Vagina (tissue), 2 donors: ENCODE data around the gene AQP12A.
"Not testable (repeated sequence)": the region's sequence is repeated elsewhere in the genome, so short reads cannot be mapped to it uniquely, and the experiment has no call there.

Source experiments
- POLR2A ChIP-seq, 2 donors: fragments of 450-650 bp; IDR thresholded peaks; one replicate each; pipeline ENCODE4 v1.6.1; 2017; ENCODE audit warnings: antibody characterized with exemption in 2 of 2, mild to moderate bottlenecking in 2 of 2, moderate library complexity in 2 of 2
- TF ChIP-seq, protein P1 (sequence below), 3 experiments: fragments of 450-650 bp in 2 of 3; fragments of 200-600 bp in 1 of 3; sonication (generic) in 1 of 3; IDR thresholded peaks; one replicate each; pipeline ENCODE4 v1.5.1; 2017 to 2019; ENCODE audit warnings: antibody characterized with exemption in 3 of 3, mild to moderate bottlenecking in 2 of 3, moderate library complexity in 2 of 3

DNA sequence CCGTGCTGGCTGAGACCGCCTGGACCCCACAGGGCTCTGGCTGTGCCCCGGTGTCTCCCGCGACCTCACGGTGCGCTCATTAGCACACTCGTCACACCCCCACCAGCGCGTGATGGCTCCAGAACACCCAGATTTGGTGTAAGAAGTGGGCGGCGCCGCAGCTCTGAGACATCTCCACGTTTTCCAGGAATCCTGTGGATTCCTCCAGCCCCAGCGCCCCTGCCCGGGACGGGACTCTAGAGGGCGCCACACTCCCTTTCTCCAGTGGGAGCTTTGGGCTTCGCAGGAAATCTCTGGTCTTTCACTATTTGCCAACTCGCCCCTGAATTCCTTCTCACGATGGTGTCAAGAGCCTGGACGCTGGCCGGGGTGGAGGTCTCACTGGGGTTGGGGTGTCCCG lies 16.3 kb upstream of the AQP12A start:
- TF ChIP-seq, protein P1, sequence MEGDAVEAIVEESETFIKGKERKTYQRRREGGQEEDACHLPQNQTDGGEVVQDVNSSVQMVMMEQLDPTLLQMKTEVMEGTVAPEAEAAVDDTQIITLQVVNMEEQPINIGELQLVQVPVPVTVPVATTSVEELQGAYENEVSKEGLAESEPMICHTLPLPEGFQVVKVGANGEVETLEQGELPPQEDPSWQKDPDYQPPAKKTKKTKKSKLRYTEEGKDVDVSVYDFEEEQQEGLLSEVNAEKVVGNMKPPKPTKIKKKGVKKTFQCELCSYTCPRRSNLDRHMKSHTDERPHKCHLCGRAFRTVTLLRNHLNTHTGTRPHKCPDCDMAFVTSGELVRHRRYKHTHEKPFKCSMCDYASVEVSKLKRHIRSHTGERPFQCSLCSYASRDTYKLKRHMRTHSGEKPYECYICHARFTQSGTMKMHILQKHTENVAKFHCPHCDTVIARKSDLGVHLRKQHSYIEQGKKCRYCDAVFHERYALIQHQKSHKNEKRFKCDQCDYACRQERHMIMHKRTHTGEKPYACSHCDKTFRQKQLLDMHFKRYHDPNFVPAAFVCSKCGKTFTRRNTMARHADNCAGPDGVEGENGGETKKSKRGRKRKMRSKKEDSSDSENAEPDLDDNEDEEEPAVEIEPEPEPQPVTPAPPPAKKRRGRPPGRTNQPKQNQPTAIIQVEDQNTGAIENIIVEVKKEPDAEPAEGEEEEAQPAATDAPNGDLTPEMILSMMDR (IDR thresholded peaks at IDR 0.05), result not testable (repeated sequence)
- TF ChIP-seq POLR2A (IDR thresholded peaks at IDR 0.05), result not testable (repeated sequence)
